Breast epithelium (tissue), 4 donors: ENCODE measurements around the gene C16orf90. TPM values are rescaled to one million over a fixed set of nuclear protein-coding genes. Genes with fewer than 3 reads are reported as not detected.

Experiments
- DNase-seq, 2 donors: peaks; one replicate each; pipeline ENCODE4 v3.0.0-alpha.2; 2019; ENCODE audit warnings: low spot score in 2 of 2
- H3K27ac ChIP-seq, 2 donors: fragments of 200-600 bp; sonication (generic) in 1 of 2; one replicate each; pipeline ENCODE4 v1.5.1; 2016 to 2019; ENCODE audit warnings: mild to moderate bottlenecking in 1 of 2
- H3K27me3 ChIP-seq, 2 donors: fragments of 200-600 bp; sonication (generic) in 1 of 2; one replicate each; pipeline versions ENCODE4 v1.5.1 to v1.6.0; 2017 to 2019; ENCODE audit warnings: control low read depth in 1 of 2, mild to moderate bottlenecking in 1 of 2
- H3K36me3 ChIP-seq: fragments of 200-600 bp; one replicate; pipeline ENCODE4 v1.5.1; 2019
- H3K4me1 ChIP-seq, 2 donors: fragments of 200-600 bp; sonication (generic); one replicate each; pipeline ENCODE4 v1.5.1; 2016 to 2019; ENCODE audit warnings: control low read depth in 1 of 2
- H3K4me3 ChIP-seq, 3 donors: fragments of 200-600 bp; sonication (generic); 1 replicate in 2 of 3; 2 replicates in 1 of 3; pipeline ENCODE4 v1.5.1; 2016 to 2019; ENCODE audit warnings: mild to moderate bottlenecking in 3 of 3, moderate library complexity in 2 of 3
- H3K9me3 ChIP-seq, 2 donors: fragments of 200-600 bp; sonication (generic) in 1 of 2; one replicate each; pipeline ENCODE4 v1.5.1; 2016 to 2019; ENCODE audit warnings: control low read depth in 1 of 2
- POLR2A ChIP-seq: fragments of 450-650 bp; IDR thresholded peaks from one replicate; pipeline ENCODE4 v1.6.1; 2016; ENCODE audit warnings: antibody characterized with exemption, mild to moderate bottlenecking, moderate library complexity
- POLR2AphosphoS5 ChIP-seq, 3 donors: sonication (generic); formaldehyde crosslinking; IDR thresholded peaks; one replicate each; pipeline ENCODE4 v1.6.1; 2017; ENCODE audit warnings: antibody characterized with exemption in 3 of 3
- intact Hi-C: fragments of 100-400 bp; cut with DNase I; formaldehyde crosslinking; loops from one replicate; pipeline ENCODE4 v1.15.1; 2023; ENCODE audit warnings: low total_unique reads
- total RNA-seq, 3 donors: library from RNA; depleted of rRNA; stranded (reverse); fragments of >200 nt; gene quantifications; one replicate each; pipeline ENCODE4 v1.1.0, GENCODE V29; 2016
- TF ChIP-seq, protein P1 (sequence below), 3 donors: fragments of 450-650 bp; IDR thresholded peaks; one replicate each; pipeline ENCODE4 v1.5.1; 2016 to 2017; ENCODE audit warnings: antibody characterized with exemption in 3 of 3, mild to moderate bottlenecking in 3 of 3, moderate library complexity in 3 of 3

C16orf90 gene
- total RNA-seq, 3 donors from 2014 or later = not detected

DNA sequence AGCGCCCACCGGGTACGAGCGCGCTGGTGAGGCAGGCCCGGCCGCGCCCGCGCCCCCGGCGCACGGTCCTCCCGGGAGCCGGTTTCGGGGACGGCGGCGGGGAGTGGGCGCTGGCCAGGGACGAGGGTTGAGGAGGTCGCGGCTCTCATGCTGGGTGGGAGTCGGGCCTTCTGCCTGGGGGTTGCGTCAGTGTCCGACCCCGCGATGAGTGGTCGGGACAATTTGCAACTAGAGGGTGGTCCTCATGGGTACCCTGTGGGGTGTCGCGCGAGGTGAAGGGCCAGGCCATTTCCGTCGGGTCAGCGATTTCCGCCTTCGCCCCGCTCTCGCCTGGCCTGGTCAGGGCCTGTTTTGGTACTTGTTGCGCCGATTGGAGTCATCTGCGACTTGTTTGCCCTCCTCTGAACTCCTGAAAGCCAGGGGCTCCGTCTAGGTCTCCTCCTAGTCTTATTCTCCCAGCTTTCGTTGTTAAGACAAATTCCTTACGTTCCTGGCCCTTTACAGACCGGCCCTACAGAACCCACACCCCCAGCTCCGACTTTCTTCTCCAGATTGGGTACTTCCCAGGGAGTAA, 36.9 kb downstream of the C16orf90 start:
- DNase-seq = no peak
- H3K4me1 ChIP-seq = peaks cover 0 to 3% of the 10 kb centered on the region in 2 donors
- no peaks in the 10 kb centered on the region for H3K27me3 ChIP-seq
- H3K4me3 ChIP-seq = peak overlapping the region; percentile 82 to 91 (median 86)
- no peaks in the 10 kb centered on the region for H3K9me3 ChIP-seq
- TF ChIP-seq, protein P1, sequence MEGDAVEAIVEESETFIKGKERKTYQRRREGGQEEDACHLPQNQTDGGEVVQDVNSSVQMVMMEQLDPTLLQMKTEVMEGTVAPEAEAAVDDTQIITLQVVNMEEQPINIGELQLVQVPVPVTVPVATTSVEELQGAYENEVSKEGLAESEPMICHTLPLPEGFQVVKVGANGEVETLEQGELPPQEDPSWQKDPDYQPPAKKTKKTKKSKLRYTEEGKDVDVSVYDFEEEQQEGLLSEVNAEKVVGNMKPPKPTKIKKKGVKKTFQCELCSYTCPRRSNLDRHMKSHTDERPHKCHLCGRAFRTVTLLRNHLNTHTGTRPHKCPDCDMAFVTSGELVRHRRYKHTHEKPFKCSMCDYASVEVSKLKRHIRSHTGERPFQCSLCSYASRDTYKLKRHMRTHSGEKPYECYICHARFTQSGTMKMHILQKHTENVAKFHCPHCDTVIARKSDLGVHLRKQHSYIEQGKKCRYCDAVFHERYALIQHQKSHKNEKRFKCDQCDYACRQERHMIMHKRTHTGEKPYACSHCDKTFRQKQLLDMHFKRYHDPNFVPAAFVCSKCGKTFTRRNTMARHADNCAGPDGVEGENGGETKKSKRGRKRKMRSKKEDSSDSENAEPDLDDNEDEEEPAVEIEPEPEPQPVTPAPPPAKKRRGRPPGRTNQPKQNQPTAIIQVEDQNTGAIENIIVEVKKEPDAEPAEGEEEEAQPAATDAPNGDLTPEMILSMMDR (IDR thresholded peaks at IDR 0.05) = no peak
- TF ChIP-seq POLR2A = no peak
- no peak for TF ChIP-seq POLR2AphosphoS5 (IDR thresholded peaks at IDR 0.05)
- H3K36me3 ChIP-seq = no peaks in the 10 kb centered on the region
- intact Hi-C loops = no loop called here
- peak overlapping the region; percentile 96 for H3K27ac ChIP-seq

GRCh38 chr16:3457434-3458252, 37.6 kb downstream of the C16orf90 start:
- Histone ChIP-seq H3K27ac (peak overlapping the region; percentile 96), H3K4me3 (peak overlapping the region; percentile 82 to 91 (median 86)), H3K9me3 (no peaks in the 10 kb centered on the region), H3K4me1 (peaks cover 0 to 3% of the 10 kb centered on the region in 2 donors), H3K36me3 (no peaks in the 10 kb centered on the region), H3K27me3 (no peaks in the 10 kb centered on the region)
- intact Hi-C loops = no loop called here
- peak; percentile 83 to 87 for DNase-seq
- TF ChIP-seq, protein P1 (IDR thresholded peaks at IDR 0.05) = peak in 1 of 3 donors; percentile 46
- no peak for TF ChIP-seq POLR2A
- peak; percentile 69 to 85 (median 82) for TF ChIP-seq POLR2AphosphoS5 (IDR thresholded peaks at IDR 0.05)

GRCh38 chr16:3454631-3455147, 40.6 kb downstream of the C16orf90 start:
- intact Hi-C loops = no loop called here
- DNase-seq = no peak
- Histone ChIP-seq H3K4me3 (no peak overlapping the region), H3K4me1 (peaks cover 0 to 3% of the 10 kb centered on the region in 2 donors), H3K27me3 (no peaks in the 10 kb centered on the region), H3K36me3 (no peaks in the 10 kb centered on the region), H3K9me3 (no peaks in the 10 kb centered on the region), H3K27ac (no peak overlapping the region)
- no peak for TF ChIP-seq POLR2A
- TF ChIP-seq, protein P1 (IDR thresholded peaks at IDR 0.05) = no peak
- TF ChIP-seq POLR2AphosphoS5 (IDR thresholded peaks at IDR 0.05) = no peak

DNA sequence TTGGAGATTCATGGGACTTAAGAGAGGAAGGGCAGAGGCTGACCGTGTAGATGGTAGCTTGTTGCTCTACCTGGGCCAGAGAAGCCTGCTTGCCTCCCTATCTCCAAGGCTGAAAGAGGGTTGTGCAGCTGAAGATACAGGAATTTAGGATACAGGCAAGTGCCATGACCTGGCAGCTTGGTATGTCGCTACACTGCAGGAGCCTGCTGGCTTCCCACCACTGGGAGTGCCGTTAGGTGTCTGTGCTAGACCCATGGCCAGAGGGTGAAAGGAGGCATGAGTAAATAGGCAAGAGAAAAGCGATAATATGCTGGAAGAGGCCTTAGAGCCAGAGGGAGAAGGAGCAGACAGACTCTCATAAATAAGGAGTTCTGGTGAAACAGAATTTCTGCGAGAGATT, 41.2 kb downstream of the C16orf90 start:
- H3K36me3 ChIP-seq = no peaks in the 10 kb centered on the region
- intact Hi-C loops = no loop called here
- TF ChIP-seq POLR2A = no peak
- TF ChIP-seq POLR2AphosphoS5 (IDR thresholded peaks at IDR 0.05) = no peak
- TF ChIP-seq, protein P1 (IDR thresholded peaks at IDR 0.05) = no peak
- H3K4me1 ChIP-seq = no peaks in the 10 kb centered on the region
- DNase-seq = no peak
- no peaks in the 10 kb centered on the region for H3K27me3 ChIP-seq
- no peak overlapping the region for H3K27ac ChIP-seq
- no peak overlapping the region for H3K4me3 ChIP-seq
- H3K9me3 ChIP-seq = no peaks in the 10 kb centered on the region

DNA sequence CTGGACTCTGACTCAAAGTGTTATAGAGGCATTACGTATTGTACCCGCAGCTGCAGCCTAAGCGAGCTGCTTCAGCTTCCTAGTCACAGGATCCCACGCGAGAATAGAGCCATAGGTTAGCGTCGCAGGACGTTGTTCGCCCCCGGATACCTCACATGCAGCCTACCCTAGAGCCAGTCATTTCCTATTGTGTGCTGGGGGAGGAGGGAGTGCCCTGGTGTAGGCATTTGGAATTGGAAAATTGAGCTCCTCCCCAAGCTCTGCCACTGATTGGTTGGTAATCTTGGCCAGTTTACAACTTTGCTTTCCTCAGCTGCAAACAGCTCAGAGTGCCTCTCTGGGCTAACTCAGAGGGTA, 51.3 kb downstream of the C16orf90 start:
- TF ChIP-seq, protein P1 (IDR thresholded peaks at IDR 0.05) = peak in 1 of 3 donors; percentile 14
- TF ChIP-seq POLR2A (no peak), POLR2AphosphoS5 (IDR thresholded peaks at IDR 0.05) (peak in 1 of 3 donors; percentile 9)
- Histone ChIP-seq H3K4me1 (no peaks in the 10 kb centered on the region), H3K27ac (peak overlapping the region; percentile 71 to 90), H3K4me3 (peak overlapping the region; percentile 59 to 75 (median 59)), H3K27me3 (no peaks in the 10 kb centered on the region), H3K9me3 (peaks cover 11 to 22% of the 10 kb centered on the region in 2 donors), H3K36me3 (no peaks in the 10 kb centered on the region)
- intact Hi-C loops = no loop called here
- DNase-seq = no peak
